NCI-H128 (cell line): ENCODE data around the gene TCN1.
"Not testable (repeated sequence)": the region's sequence is repeated elsewhere in the genome, so short reads cannot be mapped to it uniquely, and the experiment has no call there.

Experiments used
- DNase-seq: peaks from one replicate; lab custom pipeline; 2025; ENCODE audit not compliant: unreplicated experiment; lab: John Stamatoyannopoulos, UW

Gene TCN1

DNA sequence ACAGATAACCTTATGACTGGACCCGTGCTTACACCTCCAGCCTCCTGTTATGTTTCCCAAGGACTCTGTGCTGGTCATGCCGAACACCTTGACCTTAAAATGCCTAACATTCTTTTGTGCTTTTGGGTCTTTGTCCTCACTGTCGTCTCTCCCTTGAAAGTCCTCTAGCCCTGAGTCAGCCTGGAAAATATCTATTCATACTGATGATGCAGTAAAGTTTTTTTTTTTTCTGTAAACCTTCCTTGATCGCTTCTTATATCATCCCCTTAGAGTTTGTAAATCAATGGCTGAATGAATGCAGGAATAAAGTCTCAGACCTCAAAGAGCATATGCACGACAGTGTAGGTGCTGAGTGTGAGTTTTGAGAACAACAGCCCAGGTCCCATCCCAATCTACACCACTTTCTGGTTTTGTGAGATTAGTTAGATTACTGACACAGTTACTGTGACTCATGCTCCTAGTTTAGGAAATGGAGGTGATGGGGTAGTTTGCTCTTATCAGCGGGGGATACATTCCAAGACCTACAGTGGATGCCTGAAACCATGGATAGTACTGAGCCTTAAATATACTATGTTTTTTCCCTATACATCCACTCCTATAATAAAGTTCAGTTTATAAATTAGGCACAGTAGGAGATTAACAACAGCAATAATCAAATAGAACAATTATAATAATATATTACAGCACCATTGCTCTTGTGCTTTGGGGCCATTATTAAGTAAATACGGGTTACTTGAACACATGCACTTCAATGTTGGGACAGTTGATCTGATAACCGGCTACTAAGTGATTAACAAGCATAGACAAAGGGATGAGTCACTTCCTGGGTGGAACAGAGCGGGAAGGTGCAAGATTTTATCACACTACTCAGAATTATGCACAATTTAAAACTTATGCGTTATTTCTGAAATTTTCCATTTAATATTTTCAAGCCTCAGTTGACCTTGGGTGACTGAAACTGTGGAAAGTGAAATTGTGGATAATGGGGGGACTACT, 8.6 kb downstream of the TCN1 start:
- DNase-seq = no peak

DNA sequence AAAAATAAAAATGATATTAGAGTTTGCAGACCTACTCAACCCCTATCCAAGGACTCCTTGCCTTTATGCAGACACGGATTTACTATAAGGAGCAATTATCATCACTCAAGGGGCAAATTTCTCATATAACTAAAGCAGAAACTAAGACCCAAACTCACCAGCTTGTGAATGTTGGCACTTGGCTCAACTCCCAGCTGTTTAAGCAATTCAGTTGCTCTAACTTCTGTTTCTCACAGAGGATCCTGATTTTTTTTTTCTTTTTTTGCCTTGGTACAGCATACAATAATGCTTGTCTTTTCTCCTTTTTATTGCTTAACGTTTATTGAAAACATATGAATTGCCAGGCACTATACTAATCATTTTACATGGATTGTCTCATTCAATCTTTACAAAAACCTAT, 11.4 kb downstream of the TCN1 start:
- no peak for DNase-seq

DNA sequence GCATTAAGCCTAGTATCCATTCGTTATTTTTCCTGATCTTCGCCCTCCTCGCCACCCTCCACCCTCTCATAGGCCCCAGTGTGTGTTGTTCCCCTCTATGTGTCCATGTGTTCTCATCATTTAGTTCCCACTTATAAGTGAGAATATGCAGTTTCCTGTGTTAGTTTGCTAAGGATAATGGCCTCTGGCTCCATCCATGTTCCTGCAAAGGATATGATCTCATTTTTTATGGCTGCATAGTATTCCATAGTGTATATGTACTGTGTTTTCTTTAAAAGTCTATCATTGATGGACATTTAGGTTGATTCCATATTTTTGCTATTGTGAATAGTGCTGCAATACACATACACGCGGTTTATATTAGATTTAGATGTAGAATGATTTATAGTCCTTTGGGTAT, 14.9 kb downstream of the TCN1 start:
- DNase-seq = not testable (repeated sequence)

DNA sequence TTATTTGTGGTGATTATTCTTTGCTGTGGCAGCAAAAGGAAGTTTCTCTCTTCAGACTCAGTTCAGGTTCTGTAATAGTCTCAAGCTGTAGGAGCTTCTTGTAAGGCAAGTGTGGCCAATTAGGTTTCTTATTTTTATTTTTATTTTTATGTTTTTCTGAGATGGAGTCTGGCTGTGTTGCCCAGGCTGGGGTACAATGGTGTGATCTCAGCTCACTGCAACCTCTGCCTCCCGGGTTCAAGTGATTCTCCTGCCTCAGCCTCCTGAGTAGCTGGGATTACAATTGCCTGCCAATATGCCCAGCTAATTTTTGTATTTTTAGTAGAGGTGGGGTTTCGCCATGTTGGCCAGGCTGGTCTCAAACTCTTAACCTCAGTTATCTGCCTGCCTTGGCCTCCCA, 16.7 kb downstream of the TCN1 start:
- DNase-seq = not testable (repeated sequence)

DNA sequence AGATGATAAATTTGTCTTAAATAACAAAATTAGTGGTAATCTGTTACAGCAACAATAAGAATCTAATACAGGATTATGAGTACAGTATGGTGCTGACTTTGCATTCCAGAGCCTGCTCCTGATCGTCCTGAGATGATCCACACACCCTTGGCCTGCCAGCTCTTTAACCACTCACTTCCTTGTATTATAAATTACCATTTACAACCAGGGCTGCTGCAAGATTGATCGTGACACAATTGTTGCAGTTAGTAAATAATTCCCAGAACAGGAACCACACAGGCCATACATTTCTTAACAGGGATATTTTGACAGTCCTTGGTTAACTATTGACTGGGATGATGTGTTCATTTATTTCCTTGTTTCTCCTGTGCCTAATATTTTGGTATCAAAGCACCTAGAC, 17.2 kb downstream of the TCN1 start:
- DNase-seq = no peak

- DNase-seq = not testable (repeated sequence)
Observed at GRCh38 chr11:59848439-59848838, 17.8 kb downstream of the TCN1 start.

DNA sequence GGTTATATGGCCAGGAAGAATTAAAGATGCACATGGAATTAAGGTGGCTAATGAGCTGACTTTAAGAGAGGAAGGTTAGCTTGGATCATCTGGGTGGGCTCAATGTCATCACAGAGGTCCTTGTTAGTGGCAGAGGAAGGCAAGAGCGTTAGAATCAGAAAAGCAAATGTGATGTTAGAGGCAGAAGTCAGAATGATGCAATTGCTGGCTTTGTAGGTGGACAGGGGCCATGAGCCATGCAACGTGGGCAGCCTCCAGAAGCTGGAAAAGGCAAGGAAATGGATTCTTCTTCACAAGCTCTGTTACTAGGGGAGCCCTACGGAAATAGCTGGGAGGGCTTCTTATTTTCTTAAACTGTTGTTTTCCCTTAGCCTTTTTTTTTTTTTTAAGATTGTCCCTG, 18.7 kb downstream of the TCN1 start:
- no peak for DNase-seq

- DNase-seq = no peak
Observed at GRCh38 chr11:59846556-59846955, 19.7 kb downstream of the TCN1 start.

- DNase-seq = no peak
Observed at GRCh38 chr11:59845399-59845798, 20.9 kb downstream of the TCN1 start, which contains the start of gene CBLIF. Gene CBLIF, minus strand, starts transcription at chr11:59845499. Its CDS starts 46 bp downstream, at chr11:59845453.

GRCh38 chr11:59842316-59842715, 24.0 kb downstream of the TCN1 start:
- DNase-seq = no peak

DNA sequence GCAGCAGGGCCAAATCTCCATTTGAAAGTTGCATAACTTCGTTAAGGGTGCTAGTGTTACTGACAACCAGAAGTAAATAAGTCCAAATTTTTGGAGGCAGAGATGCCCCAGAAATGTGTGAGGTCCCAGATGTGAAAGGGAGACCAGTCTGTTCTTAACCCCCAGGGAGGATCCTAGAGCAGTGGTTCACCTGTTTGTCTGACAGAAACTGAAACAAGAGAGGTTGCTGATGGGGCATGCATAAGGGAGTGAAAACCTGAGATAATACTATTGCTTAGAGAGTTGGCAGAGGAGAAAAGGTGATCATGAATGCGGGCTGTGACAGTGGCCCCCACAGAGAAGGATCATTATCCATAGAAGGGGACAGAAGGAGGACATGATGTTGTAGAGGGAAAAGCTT, 24.8 kb downstream of the TCN1 start:
- DNase-seq = no peak

DNA sequence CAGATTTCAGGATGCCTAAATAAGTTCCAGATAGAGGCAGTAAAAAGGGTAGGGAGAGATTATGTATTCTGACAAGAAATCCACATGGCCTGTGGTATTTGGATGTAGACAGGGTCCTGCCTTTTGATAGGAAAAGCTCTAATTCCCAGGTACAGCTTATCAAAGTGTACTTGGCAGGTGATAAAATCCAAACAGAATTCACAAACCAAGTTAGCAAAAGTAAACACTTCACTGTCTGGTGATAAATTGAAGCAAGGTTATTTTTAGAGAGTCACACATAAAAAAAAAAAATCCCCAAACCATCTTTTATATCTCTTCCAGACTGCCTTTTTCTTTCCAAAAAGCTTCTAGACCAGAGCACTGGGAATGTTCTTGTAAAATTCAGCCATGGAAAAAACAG, 26.7 kb downstream of the TCN1 start:
- DNase-seq = no peak

DNA sequence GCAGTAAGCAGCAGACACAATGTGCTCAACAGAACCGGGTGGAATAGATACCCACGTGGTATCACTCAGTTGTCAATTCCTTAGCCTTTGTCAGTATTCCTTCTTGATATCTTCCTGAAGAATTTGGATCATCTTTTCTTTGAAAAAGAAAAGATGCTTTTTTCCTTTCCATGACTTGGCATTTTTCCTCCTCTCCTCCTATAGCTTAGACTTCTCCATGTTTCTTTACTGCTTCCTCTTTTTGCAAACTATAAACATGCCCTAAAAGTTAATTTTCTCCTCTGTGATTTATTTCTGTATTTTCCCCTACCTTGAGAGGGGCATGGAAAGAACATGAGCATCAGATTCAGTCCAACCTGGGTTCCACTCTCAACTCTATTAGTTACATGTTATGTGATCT, 32.7 kb downstream of the TCN1 start:
- DNase-seq = no peak

DNA sequence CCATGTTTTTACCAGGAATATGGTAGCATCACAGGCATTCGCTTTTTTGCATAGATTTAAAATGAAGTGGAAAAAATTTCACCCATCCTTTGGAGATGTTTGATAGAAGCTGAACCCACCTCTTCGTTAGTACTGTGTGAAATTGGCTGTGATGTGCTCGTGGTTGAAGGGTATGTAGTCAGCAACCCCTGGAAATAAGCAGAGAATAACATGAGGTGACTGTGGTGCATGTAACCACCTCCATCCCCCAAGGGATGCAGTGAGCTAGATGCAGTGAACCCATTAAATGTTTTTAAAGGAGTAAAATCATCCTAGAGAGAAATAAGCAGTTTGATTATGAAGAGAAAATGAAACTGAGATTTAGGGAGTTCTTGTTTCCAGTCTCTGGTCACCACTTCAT, 36.9 kb downstream of the TCN1 start:
- DNase-seq = no peak

DNA sequence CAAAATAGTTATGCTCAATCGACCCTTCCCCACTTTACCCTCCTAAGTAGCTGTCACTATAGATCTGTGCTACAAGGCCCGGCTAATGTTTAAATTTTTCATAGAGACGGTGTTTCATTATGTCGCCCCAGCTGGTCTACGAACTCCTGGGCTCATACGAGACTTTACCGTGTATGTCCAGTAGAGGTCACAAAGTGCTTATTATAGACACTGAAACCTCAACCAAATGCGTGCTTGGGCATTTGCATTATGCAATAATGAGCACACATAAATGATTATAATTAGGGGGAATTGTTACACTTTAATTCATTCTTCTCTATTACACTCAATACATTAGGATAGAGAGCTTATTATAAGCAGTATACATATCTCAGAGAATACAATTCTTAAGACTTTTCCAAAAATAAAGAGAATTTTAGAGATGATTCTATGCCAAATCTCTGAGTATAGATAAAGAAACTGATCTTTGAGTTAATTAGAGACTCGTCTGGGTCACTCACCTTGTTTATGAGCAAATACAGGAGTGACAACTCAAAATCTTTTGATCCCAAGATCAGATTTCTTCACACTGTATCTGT, 43.2 kb downstream of the TCN1 start:
- DNase-seq = no peak

GRCh38 chr11:59818572-59818971, 47.7 kb downstream of the TCN1 start:
- DNase-seq = no peak

- DNase-seq = not testable (repeated sequence)
Observed at GRCh38 chr11:59816434-59816833, 49.9 kb downstream of the TCN1 start.

DNA sequence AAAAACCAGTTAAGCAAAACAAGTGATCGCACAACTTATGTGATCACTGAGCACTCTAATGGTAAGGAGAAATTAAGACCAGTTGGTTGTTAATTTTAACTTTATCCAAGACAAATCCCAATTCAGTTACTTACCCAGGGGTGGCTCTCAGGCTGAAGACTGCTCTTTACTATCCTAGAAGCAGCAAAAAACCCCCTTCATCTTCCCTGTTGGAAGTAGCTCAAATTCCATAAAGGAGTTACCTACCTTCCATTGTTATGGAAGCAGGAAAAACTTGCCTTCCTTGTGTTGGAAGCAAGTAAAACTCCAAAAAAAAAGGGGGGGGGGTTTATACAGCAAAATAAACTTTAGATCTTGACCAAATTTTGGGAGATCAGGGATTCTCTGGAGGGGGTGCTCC, 50.5 kb downstream of the TCN1 start:
- no peak for DNase-seq

DNA sequence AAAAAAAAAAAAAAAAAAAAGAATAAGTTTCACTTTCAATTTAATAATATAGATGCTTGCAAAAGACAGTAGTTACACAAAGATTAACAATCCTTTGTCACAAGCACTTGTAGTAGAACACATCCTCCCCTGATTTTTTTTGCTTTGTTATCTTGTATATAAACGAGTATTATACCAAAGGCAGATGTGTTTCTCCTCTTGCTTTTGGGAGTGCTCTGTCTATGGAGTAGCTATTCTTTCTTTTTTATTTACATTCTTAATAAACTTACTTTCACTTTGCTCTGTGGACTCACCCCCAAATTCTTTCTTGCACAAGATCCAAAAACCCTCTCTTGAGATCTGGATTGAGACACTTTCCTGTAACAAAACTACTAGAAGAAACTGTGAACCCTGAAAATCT, 52.3 kb downstream of the TCN1 start:
- DNase-seq = no peak

DNA sequence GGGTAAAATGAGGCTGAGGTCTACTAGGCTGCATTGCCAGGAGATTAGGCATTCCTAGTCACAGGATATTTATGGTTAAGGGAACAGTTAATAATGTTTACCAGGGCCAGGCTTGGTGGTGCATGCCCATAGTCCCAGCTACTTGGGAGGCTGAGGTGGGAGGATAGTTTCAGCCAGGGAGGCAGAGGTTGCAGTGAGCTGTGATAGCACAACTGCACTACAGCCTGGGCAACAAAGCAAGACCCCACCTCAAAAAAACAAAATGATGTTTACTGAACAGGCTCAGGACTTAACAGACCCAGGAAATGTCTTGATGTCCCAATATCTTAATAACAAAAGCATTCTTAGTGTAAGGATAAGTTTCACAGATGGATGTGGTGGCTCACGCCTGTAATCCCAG, 52.9 kb downstream of the TCN1 start:
- DNase-seq = no peak

DNA sequence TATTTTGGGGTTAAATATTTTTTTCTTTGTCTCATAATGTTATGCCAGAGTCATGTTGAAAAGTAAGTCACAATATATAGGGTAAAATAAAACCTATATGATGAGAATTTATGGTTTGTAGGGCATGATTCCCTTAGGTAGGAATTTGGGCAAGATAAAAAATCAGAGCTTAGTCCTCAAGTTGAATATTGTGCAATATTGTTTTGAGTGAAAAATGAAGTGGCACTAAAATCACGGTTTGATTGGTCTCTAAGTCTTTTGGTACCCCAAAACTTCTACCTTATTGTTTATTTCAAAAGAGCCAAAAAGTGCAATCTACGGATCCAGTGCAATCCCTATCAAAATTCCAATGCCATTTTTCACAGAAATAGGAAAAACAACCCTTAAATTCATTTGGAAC, 54.1 kb downstream of the TCN1 start:
- DNase-seq = no peak

DNA sequence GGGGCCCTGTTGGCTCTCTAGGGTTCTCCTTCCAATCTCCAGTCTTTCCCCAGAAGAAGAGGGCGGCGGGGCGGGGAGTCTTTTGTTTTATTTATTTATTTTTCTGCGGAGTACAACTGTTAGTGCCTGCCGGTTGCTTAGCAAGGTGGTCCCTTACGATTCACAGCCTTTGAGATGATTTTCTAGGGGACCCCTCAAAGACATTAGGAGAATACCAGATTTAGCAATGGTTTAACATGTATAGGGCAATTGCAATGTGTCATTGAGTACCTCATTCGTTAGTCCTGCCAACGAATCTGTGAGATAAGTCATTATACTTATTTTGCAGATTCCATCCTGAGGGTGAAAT, 55.4 kb downstream of the TCN1 start:
- DNase-seq = no peak
